ENCODE results near the gene MORN3. TPM values are rescaled to one million over a fixed set of nuclear protein-coding genes. Genes with fewer than 3 reads are reported as not detected.

The MORN3 gene
- total and polyA plus RNA-seq, 2 of the 8 experiments (the other 6 are each of a cell fraction or from before 2014, with no cell fraction given): 0.39 to 0.93 TPM

DNA sequence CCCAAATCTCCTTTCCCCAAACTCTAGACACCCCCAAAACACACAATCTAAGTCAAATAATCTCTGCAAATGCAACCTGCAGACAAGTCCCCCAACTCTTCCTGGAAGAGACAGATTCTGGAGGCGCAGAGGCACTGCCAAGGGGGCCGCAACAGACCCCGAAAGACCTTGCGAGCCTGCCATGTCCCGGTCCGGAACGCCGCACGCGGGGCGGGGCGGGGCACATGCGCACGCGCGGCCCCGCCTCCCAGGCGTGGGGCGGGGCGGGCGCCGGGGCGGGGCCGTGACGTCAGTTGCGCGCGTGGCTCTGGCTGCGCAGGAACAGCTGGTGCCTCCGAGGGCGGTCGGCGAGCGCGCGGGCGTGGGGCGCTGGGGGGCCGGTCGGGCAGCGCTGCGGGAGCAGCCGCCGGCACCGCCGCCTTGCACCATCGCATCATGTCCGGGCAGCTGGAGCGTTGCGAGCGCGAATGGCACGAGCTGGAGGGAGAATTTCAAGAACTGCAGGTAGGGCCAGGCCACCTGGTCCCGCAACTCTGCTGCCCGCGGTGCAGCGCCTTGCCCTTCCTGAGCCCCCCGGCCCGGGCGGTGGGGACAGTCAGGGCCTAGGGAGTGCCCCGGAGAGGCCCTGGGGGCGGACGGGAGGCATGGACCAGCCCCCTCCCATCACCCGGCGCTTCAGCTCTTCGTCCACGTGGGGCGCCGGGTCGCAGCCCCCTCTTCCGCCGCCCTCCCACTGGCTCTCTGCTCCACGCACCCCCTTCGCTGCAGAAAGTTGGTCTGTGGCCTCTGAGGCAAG, 43.2 kb upstream of the MORN3 start, which contains the start of gene TMEM120B (continued):
- TF ChIP-seq, protein P1, sequence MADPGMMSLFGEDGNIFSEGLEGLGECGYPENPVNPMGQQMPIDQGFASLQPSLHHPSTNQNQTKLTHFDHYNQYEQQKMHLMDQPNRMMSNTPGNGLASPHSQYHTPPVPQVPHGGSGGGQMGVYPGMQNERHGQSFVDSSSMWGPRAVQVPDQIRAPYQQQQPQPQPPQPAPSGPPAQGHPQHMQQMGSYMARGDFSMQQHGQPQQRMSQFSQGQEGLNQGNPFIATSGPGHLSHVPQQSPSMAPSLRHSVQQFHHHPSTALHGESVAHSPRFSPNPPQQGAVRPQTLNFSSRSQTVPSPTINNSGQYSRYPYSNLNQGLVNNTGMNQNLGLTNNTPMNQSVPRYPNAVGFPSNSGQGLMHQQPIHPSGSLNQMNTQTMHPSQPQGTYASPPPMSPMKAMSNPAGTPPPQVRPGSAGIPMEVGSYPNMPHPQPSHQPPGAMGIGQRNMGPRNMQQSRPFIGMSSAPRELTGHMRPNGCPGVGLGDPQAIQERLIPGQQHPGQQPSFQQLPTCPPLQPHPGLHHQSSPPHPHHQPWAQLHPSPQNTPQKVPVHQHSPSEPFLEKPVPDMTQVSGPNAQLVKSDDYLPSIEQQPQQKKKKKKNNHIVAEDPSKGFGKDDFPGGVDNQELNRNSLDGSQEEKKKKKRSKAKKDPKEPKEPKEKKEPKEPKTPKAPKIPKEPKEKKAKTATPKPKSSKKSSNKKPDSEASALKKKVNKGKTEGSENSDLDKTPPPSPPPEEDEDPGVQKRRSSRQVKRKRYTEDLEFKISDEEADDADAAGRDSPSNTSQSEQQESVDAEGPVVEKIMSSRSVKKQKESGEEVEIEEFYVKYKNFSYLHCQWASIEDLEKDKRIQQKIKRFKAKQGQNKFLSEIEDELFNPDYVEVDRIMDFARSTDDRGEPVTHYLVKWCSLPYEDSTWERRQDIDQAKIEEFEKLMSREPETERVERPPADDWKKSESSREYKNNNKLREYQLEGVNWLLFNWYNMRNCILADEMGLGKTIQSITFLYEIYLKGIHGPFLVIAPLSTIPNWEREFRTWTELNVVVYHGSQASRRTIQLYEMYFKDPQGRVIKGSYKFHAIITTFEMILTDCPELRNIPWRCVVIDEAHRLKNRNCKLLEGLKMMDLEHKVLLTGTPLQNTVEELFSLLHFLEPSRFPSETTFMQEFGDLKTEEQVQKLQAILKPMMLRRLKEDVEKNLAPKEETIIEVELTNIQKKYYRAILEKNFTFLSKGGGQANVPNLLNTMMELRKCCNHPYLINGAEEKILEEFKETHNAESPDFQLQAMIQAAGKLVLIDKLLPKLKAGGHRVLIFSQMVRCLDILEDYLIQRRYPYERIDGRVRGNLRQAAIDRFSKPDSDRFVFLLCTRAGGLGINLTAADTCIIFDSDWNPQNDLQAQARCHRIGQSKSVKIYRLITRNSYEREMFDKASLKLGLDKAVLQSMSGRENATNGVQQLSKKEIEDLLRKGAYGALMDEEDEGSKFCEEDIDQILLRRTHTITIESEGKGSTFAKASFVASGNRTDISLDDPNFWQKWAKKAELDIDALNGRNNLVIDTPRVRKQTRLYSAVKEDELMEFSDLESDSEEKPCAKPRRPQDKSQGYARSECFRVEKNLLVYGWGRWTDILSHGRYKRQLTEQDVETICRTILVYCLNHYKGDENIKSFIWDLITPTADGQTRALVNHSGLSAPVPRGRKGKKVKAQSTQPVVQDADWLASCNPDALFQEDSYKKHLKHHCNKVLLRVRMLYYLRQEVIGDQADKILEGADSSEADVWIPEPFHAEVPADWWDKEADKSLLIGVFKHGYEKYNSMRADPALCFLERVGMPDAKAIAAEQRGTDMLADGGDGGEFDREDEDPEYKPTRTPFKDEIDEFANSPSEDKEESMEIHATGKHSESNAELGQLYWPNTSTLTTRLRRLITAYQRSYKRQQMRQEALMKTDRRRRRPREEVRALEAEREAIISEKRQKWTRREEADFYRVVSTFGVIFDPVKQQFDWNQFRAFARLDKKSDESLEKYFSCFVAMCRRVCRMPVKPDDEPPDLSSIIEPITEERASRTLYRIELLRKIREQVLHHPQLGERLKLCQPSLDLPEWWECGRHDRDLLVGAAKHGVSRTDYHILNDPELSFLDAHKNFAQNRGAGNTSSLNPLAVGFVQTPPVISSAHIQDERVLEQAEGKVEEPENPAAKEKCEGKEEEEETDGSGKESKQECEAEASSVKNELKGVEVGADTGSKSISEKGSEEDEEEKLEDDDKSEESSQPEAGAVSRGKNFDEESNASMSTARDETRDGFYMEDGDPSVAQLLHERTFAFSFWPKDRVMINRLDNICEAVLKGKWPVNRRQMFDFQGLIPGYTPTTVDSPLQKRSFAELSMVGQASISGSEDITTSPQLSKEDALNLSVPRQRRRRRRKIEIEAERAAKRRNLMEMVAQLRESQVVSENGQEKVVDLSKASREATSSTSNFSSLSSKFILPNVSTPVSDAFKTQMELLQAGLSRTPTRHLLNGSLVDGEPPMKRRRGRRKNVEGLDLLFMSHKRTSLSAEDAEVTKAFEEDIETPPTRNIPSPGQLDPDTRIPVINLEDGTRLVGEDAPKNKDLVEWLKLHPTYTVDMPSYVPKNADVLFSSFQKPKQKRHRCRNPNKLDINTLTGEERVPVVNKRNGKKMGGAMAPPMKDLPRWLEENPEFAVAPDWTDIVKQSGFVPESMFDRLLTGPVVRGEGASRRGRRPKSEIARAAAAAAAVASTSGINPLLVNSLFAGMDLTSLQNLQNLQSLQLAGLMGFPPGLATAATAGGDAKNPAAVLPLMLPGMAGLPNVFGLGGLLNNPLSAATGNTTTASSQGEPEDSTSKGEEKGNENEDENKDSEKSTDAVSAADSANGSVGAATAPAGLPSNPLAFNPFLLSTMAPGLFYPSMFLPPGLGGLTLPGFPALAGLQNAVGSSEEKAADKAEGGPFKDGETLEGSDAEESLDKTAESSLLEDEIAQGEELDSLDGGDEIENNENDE (IDR thresholded peaks at IDR 0.05; ENCODE audit: insufficient replicate concordance, low read length): no peak
- TF ChIP-seq BACH1 (IDR thresholded peaks at IDR 0.05; ENCODE audit: low read length) (no peak), SP4 (IDR thresholded peaks at IDR 0.05; ENCODE audit: low read length) (no peak), BRCA1 (IDR thresholded peaks at IDR 0.05; ENCODE audit: low read depth, low read length) (no peak), EP300 (IDR thresholded peaks at IDR 0.05; ENCODE audit: borderline replicate concordance in 1 of 2, low read depth in 2 of 2, low read length in 2 of 2) (no peak), HDAC6 (IDR thresholded peaks at IDR 0.05; ENCODE audit: low read depth, low read length) (no peak), RAD21 (IDR thresholded peaks at IDR 0.05 in 1 of 2, conservative IDR thresholded peaks at IDR 0.05 in 1 of 2; ENCODE audit: low read depth in 2 of 2, low read length in 2 of 2) (no peak), TEAD4 (IDR thresholded peaks at IDR 0.05; ENCODE audit: low read depth, low read length) (no peak)
- TF ChIP-seq, protein P2, sequence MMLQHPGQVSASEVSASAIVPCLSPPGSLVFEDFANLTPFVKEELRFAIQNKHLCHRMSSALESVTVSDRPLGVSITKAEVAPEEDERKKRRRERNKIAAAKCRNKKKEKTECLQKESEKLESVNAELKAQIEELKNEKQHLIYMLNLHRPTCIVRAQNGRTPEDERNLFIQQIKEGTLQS (IDR thresholded peaks at IDR 0.05; ENCODE audit: insufficient read depth, low read depth, low read length): no peak

Data from H1 (cell line).